ENCODE data around the gene FAM216B.
A peak's percentile ranks its signal among the peaks of the same experiment; 100 is the strongest.

Gene FAM216B

GRCh38 chr13:42836930-42837690 is 55.7 kb downstream of the FAM216B start:
- peak; percentile 39 for DNase-seq (ENCODE audit: low read depth)

Measured in GM04504 (cell line).